H54 (cell line): Measurements from ENCODE around the gene PDAP1.
"Not testable (repeated sequence)": the region's sequence is repeated elsewhere in the genome, so short reads cannot be mapped to it uniquely, and the experiment has no call there.

Experiments used
- DNase-seq: peaks from one replicate; pipeline ENCODE4 v3.0.0; 2011; ENCODE audit warnings: low spot score, mixed read lengths; ENCODE audit not compliant: insufficient read length
- FAIRE-seq: peaks from 3 replicates; lab custom pipeline; 2011; peaks lifted over from hg19 to GRCh38; lab: Jason Lieb, UNC
- POLR2A ChIP-seq: IDR thresholded peaks from 2 replicates; pipeline ENCODE4 v1.6.1; 2011; ENCODE audit warnings: low read depth, mild to moderate bottlenecking, low read length

The PDAP1 gene

DNA sequence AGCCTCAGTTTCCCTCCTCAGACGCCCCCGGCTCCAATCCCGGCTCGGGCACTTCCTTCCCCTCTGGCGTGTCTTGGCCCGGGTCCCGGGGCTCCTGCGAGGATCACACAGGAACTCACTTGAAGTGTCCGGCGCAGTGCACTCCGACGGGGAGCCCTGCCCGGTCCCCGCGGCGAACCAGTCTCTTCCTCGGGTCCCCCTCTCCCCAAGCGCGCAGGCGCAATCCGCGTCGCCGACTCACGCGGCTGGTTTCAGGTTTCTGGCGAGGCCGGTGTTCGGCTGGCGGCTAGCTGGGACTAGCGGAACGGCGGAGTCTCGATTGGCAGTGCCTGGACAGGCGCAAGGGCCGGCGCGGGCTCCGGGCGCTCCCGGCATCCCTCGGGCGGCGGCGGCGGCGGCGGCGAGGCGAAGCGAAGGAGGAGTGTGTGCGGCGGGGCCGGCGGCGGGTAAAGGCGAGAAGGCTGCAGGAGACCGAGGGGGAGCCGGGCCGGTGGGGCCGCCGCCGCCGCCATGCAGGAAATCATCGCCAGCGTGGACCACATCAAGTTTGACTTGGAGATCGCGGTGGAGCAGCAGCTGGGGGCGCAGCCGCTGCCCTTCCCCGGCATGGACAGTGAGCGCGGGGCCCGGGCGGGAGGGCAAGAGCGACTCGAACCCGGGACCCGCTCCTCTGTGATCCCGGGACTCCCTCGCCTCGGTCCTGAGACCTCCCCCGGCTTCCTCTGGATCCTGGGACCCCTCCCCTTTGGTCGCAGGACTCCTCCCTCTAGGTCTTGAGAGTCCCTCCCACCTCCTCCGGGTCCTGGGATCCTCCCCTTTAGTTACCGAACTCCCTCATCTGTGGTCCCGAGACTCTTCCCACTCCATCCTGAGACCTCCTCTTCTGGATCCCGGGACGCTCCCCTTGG, 30.4 kb upstream of the PDAP1 start, which contains the start of the genes CPSF4 and PTCD1:
Gene CPSF4, plus strand, starts transcription at position 371 of the 908 bp plus-strand sequence. Its CDS starts 140 bp downstream, at position 511.
Gene PTCD1, minus strand, starts transcription at position 226 of the 908 bp plus-strand sequence. CDS start 3,556 bp downstream, outside the sequence.
- FAIRE-seq (no peak), DNase-seq (peak; percentile 98)
- TF ChIP-seq POLR2A = peak; percentile 80

GRCh38 chr7:99437946-99438572, 29.7 kb upstream of the PDAP1 start:
- DNase-seq (no peak), FAIRE-seq (no peak)
- no peak for TF ChIP-seq POLR2A

GRCh38 chr7:99433158-99433557, 24.8 kb upstream of the PDAP1 start:
- FAIRE-seq = no peak
- no peak for TF ChIP-seq POLR2A
- no peak for DNase-seq

DNA sequence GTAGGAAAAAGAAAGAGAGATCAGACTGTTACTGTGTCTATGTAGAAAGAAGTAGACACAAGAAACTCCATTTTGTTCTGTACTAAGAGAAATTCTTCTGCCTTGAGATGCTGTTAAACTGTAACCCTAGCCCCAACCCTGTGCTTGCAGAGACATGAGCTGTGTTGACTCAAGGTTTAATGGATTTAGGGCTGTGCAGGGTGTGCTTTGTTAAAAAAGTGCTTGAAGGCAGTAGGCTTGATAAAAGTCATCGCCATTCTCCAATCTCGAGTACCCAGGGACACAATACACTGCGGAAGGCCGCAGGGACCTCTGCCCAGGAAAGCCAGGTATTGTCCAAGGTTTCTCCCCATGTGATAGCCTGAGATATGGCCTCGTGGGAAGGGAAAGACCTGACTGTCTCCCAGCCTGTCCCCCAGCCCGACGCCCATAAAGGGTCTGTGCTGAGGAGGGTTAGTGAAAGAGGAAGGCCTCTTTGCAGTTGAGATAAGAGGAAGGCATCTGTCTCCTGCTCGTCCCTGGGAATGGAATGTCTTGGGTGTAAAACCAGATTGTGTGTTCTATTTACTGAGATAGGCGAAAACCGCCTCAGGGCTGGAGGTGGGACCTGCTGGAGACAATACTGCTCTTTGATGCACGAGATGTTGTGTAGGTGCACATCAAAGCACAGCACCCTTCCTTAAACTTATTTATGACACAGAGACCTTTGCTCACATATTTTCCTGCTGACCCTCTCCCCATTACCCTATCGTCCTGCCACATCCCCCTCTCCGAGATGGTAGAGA, 23.6 kb upstream of the PDAP1 start:
- FAIRE-seq, DNase-seq: not testable (repeated sequence)

GRCh38 chr7:99429756-99430155, 21.4 kb upstream of the PDAP1 start:
- DNase-seq = no peak
- FAIRE-seq = no peak
- TF ChIP-seq POLR2A = no peak

DNA sequence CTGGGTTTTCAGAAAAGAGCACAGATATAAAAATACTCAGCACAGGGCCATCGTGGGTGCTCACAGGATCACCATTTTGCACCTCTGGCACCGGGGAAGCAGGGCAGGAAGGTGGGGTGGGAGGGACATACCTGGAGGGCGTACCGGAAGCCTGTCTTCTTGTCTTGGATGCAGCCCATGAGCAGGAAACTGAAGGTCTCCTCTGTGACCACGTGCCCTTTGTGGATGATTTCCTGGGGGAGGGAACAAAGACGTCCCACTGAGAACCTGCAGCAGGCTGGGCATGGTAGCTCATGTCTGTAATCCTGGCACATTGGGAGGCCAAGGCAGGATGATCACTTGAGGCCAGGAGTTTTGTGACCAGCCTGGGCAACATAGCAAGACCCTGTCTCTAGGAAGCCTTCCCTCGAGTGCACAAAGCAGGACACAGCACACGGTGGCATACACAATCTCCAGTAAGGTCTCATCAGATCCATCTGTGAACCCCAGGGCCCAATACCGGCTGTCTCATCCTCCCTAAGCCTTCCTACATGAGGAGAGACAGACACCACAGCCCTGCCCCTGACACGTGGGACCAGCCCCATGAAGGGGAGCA, 20.7 kb upstream of the PDAP1 start:
- DNase-seq (no peak), FAIRE-seq (no peak)
- TF ChIP-seq POLR2A = no peak

DNA sequence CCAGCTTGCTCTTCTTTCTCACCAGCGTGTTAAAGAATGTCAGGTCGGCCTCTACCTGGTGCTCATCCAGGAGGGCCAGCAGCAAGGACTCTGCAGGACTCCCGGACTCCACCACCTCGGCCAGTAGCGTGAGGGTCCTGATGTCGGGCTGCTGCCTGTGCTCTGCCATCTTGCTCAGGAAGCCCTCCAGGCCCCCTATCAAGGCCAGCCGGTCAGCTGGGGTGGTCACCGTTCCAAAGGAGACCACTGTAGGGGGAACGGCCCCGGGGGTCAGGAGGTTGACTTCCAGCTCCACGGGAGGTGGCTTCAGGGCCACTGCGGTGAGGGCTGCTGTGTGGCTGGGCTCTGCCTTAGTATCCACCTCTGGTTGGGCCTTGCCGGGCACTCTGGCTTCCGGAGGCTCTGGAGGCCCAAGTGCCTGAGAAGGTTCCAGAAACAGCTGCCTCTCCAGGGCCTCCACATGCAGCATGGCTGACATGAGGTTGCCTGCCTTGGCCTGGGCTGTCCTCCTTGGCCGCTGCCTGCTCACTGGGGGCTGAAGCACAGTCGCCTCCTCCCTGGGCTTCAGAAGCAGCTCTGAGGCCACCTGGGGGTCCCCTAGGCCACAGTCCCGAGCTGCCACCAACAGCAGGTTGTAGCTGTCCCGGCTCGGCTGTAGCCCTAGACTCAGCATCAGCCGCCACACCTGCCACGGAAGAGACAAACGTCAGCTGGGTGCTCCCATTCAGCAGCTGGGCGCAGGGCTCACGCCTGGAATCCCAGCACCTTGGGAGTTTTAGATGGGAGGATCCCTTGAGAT, 16.7 kb upstream of the PDAP1 start:
- FAIRE-seq (no peak), DNase-seq (no peak)
- TF ChIP-seq POLR2A = no peak

DNA sequence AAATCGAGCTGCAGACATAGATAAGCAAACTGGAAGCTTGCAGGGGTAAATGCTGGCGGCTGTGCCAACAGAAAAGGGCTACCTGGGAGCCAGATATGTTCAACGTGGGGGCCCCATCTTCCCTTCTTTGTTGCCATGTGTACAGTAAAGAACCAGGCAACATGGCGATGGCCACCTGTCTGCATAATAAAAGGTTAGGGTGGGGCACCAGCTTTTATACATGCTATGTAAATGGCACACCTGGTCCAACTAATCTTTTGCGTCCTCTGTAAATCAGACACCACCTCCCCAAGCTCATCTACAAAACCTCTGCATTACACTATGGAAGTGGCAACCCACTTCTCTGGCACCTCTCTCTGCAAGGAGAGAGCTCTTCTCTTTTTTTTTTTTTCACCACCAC, 14.2 kb upstream of the PDAP1 start:
- DNase-seq (no peak), FAIRE-seq (no peak)
- no peak for TF ChIP-seq POLR2A

- FAIRE-seq (no peak), DNase-seq (no peak)
- TF ChIP-seq POLR2A = no peak
Observed at GRCh38 chr7:99422186-99422585, 13.8 kb upstream of the PDAP1 start.

DNA sequence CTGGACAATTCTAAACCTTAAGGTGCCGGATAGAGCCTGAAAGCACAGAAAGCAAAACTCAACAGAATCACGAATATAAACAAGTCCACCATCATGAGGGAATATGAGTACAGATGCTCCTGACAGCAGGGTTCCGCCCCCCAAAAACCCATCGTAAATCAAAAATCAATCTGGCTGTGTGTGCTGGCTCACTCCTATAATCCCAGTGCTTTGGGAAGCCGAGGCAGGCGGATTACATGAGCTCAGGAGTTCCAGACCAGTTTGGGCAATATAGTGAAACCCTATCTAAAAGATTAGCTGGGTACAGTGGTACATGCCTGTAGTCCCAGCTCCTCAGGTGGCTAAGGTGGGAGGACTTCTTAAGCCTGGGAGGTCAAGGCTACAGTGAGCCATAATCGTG, 12.6 kb upstream of the PDAP1 start:
- DNase-seq = no peak
- no peak for FAIRE-seq
- TF ChIP-seq POLR2A = no peak

DNA sequence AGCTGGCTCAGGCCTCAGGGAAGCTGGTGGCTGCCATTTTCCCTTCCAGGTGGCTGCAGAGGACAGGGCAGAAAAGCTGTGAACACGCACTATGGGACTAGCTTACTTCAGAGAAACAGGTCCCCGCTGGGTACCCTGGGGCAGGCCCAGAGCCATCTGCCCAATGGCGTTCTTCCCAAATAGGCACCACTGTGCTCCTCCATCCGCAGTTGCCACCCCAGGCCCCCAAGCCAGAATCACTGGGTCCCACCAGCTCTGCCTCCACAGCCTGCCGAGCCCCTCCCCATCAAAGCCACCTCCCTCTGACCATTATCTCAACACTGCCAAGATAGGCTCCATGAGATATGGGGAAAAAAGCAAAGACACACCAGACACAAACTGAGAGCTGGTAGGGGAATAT, 11.8 kb upstream of the PDAP1 start:
- DNase-seq = no peak
- TF ChIP-seq POLR2A = no peak
- no peak for FAIRE-seq

DNA sequence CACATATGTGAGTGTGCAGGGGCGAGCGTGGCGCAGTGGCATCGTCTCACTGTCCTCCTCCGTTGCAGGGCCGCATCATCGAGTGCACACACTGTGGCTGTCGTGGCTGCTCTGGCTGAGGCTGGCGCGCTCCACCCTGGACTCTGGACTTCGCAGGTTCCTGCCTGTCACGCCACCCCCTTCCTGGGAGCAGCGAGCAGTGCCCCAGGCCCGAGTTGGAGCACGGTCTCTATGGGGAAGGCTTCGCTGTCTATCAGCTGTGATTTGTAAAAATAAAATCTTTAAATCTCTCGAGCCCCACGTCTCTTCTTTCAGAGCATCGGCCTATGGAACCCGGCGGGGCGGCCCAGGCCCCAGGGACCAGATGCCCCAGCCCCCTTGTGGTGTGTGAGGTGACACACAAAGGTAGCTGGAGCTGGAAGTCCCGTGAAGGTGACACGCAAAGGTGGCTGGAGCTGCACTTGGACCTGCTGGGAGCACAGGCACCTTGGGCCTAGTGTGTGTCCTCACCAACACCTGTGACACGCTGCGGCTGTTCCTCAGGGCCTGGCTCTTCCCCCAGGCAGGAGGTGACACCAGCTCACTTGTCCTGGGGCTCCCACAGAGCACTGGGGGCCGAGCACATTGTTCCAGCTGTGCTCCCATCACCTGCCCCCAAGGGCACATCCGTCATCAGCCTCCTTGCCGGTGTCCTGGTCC, 11.1 kb upstream of the PDAP1 start:
- FAIRE-seq (no peak), DNase-seq (no peak)
- no peak for TF ChIP-seq POLR2A
